Inferior parietal cortex (tissue), 1 donor: ENCODE results near the gene ETHE1.
"Not testable (repeated sequence)": the region's sequence is repeated elsewhere in the genome, so short reads cannot be mapped to it uniquely, and the experiment has no call there.

Experiments
- DNase-seq: peaks from one replicate; pipeline ENCODE4 v3.0.0-alpha.2; 2016; ENCODE audit errors: extremely low spot score

The ETHE1 gene

DNA sequence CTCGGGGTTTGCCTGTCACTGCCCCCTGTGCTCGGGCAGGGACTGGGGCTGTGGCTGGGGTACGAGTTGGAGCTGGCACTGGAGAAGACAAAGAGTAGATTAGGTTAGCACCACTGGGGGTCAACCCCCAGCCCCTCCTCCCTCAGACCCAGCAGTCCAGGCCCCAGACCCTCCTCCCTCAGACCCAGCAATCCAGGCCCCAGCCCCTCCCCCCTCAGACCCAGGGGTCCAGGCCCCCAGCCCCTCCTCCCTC, 25.1 kb upstream of the ETHE1 start:
- no peak for DNase-seq

DNA sequence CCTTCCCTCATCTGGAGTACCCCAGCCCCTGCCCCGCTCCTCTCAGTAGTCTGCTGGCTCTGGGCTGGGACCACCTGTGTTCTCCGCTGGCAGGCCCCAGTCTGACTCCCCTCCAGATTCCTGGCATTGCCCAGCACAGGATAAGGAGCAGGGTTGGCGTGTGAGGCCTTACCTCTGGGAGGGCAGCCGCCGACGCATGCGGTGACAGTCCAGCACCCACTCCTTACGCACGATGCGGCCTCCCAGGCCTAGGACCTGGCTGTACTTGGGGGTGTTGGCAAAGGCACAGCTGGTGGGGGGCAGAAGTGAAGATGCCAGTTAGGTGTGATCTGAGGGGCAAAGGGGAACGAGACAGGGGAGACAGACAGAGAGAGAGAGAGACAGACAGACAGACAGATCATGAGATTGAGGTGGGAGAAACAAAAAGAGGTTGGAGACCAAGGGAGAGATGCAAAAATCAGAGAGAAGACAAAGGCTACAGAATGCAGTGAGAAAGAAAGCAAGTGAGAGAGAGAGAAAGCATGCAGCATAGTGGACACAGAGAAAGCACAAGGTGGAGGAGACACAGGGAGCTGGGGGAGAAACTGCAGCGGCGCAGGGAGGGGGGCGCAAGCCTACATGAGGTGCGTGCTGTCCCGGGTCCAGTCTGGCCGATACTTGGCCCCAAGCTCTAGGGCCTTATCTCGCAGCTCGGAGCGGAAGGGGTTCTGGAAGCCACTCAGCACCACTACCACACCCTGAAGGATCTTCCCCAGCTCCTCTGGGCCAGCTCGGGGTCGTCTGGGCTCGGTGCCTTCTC, 24.6 kb upstream of the ETHE1 start:
- DNase-seq: no peak

DNA sequence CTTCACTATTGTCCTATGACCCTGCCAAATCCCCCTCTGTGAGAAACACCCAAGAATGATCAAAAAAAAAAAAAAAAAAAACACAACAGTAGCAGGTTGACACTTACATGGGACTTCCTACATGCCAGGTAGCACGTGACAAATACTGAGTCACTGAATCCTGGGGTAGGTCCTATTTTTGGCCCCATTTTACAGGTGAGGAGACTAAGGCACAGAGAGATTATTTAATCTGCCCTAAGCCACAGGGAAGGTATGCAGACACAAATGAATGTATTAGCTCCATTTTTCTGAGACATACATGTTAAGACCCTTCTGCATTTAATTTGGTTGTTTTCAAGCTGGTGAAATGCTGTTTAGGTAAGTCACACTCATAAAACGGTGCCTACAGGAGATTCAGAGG, 21.7 kb upstream of the ETHE1 start:
- DNase-seq: no peak

DNA sequence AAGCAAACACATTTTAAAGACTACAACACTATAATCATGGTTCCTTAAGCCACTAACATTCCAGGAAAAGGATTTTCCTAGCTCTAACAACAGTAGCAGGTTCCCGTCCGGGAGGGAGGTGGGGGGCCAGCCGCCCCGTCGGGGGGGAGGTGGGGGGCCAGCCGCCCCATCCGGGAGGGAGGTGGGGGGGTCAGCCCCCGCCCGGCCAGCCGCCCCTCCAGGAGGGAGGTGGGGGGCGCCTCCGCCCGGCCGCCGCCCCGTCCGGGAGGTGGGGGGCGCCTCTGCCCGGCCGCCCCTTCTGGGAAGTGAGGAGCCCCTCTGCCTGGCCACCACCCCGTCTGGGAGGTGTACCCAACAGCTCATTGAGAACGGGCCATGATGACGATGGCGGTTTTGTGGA, 20.9 kb upstream of the ETHE1 start:
- not testable (repeated sequence) for DNase-seq

DNA sequence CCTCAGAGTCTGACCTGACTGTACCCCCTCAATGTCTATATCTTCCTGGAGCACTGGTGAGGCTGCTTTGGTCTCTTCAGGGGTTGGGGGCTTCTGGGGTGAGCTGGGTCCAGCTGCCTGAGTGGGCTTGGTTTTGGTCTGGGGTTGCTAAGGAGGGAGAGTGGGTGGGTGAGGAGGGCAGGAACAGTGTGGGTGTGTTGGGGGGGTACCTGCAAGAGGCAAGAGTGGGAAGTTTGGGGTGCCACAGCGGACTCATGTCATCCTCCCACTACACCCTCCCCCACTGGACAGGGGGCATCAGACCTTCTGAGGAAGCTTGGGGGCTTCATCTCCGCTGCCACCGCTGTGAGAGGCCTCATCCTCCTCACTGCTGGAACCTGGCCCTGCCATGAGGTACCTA, 19.6 kb upstream of the ETHE1 start:
- DNase-seq: no peak

DNA sequence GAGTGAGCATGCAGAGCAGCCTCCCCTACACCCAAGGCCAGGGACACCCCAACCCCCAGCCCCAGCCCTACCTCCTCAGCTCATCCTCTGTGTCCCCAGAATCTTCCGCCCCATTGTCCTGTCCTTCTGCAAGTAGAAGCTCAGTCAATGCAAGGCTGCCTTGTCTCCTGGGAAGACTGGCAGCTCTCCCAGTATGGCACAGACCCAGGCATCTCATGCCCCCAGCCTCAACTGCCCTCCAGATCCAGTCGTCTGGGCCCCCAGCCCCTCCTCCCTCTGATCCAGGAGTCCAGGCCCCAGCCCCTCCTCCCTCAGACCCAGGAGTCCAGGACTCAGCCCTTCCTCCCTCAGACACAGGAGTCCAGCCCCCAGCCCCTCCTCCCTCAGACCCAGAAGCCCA, 19.0 kb upstream of the ETHE1 start:
- DNase-seq: no peak

DNA sequence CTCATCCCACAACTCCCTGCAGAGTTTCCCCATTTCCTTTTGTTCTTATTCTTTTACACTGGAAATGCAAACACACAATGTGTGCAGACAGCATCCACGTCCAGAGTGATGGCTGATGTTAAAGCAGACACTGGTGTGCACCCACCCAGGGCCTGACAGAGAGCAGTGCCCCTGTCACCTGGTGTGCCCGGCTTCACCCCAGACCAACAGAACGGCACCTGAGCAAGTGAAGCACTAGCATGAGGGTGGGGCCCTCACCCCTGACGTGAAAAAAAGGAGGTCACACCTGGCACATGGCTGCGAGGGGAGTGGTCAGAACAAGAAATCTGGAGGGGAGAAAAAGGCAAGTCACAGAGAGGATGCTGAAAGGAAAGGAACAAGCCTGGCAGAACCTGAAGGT, 18.3 kb upstream of the ETHE1 start:
- no peak for DNase-seq

DNA sequence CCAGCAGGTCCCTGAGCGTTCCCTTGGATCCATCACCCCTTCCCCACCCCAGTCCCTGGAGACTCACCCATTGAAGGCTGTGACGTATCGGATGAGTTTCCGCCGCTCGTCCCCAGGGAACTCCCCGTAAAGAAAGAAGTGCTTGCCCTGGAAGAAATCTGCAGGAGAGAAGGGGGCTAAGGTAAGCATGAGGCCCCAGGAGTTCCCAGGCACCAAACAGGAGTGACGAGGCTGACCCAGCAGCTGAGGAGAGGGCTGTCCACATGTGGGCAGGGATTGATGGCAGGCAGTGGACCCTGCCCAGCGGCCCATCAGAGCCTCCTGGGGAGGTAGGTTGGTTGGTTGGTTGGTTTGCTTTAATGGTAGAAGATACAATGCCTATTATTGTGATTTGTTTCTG, 17.1 kb upstream of the ETHE1 start:
- no peak for DNase-seq

DNA sequence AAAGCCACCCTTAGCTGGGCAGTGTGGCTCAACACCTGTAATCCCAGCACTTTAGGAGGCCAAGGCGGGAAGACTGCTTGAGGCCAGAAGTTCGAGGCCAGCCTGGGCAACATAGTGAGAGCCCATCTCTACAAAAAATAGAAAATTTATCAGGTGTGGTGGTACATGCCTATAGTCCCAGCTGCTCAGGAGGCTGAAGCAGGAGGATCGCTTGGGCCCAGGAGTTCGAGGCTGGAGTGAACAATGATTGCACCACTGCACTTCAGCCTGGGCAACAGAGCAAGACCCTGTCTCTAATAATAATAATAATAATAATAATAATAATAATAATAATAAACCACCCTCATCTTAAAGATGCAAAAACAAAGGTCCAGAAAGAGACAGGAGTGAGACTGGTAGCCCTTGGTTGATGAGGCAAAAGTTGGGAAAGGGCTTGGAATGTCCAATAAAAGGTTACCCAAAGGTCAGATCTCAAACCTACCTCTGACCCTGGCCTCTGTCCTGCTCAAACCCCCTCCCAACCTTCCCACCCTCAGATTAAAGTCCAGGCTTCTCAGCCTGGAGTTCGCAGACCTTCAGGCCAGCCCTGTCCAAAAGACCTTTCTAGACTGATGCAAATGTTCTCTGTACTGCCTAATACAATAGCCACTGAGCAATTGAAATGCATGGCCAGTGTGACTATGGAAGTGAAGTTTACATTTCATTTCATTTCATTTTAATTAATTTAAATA, 15.1 kb upstream of the ETHE1 start:
- DNase-seq: no peak

DNA sequence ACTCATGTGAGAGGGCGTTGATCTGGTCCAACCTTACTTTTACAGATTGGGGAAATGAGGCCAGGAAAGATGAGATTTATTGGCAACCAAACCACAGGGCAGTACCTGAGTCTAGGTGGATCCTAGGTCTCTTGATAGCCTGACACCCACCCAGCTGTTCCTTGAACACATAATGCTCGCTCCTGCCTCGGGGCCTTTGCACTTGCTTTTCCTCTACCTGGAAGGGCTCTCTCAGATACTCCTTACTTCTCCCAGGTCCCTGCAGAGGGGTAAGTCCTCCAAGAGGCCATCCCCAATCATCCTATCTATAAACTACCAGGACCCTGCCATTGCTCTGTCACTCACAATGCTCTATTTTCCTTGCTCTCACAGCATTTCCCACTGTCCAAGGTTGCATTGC, 13.4 kb upstream of the ETHE1 start:
- no peak for DNase-seq

DNA sequence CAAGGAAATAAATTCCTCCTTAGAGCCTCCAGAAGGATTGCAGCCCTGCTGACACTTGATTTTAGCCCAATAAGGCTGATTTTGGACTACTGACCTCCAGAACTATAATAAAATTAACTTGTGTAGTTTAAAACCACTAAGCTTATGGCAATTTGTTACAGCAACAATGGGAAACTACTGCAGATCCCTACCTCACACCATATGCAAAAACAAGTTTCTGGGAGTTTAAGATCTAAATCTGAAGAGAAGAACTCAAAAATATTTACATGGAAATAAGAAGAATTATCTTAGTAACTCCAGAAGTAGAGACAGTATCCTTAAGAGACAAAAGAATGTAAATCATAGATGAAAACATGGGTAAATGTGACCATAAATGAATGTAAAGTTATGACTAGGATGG, 11.9 kb upstream of the ETHE1 start:
- no peak for DNase-seq

DNA sequence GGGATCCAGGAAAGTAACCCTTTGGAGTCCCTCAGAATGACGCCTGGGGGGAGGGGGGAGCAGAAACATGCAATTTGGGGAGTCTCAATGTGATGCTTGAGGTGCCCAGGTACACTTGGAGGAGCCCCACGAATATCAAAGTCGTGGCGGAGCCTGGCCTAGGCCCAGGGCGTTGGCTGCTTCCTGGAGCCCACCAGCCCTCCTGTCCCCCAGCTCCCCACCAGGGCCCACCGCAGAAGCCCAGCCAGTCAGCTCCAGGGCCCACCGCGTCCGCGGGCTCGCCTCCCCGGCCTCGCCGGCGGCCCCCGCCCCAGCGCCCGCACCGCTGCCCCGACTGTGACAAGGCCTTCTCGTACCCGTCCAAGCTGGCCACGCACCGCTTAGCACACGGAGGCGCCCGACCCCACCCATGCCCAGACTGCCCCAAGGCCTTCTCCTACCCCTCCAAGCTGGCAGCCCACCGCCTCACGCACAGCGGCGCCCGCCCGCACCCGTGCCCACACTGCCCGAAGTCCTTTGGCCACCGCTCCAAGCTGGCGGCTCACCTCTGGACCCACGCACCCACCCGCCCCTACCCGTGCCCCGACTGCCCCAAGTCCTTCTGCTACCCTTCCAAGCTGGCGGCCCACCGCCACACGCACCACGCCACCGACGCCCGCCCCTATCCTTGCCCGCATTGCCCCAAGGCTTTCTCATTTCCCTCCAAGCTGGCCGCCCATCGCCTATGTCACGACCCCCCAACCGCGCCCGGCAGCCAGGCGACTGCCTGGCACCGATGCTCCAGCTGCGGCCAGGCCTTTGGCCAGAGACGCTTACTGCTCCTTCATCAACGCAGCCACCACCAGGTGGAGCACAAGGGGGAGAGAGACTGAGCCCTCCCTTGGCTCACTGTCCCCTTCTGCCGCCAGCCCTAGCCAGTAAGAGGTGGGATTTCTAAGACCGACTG, 8.1 kb upstream of the ETHE1 start:
- DNase-seq: no peak

DNA sequence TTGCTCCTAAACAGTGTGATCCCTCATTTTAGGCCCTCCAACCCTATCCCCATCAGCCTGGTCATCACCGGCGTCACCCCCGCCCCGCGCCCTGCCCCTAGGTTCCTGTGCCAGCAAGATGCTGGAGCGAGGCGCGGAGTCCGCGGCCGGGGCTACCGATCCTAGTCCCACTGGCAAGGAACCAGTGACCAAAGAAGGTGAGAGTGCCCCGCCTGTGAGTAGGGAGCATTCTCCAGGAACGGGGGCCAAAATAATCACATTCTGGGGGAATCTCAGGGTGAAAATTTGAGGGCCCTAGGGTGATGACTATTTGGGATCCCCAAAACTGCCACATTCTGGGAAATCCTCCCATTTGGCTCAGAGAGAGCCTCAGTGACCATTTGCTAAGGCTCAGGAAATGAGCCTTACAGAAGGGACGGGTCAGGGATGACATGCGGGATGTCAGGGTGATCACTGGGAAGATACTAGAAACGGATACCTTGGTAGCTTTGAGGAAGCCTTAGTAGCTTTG, 7.4 kb upstream of the ETHE1 start:
- DNase-seq: no peak

DNA sequence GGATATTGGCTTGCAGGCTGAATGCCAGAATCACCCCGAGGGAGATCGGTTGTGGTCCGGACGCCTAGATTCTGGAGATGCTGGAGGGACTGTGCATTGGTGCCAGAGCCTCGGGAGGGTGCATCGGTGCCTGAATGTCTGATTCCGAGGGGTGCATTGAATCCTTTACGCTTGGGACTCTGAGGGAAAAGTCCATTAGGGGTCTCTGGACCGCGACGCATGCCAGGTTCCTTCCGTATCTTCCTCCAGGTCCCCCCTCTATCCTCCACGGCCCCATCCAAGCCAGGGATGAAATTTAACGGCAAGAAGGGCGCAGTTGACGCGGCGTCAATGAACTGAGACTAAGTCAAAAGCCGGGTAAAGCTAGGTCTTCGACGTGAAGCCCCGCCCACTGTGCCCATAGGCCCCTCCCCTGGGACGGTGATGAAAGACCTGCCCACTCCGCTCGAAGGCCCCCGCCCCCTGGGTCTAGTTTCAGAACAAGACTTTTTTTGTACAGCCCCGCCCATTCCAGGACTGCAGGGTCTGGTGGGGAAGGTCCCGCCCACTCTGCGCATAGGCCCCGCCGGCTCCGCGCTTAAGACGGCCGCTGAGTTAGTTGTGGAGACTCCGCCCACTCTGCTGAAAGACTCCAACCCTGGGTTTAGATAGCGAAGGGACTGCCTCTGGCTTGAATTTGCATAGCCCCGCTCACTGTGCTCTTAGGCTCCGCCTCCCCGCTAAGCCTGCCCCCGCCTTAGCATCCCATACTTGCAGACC, 6.7 kb upstream of the ETHE1 start:
- peak; percentile 90 for DNase-seq

DNA sequence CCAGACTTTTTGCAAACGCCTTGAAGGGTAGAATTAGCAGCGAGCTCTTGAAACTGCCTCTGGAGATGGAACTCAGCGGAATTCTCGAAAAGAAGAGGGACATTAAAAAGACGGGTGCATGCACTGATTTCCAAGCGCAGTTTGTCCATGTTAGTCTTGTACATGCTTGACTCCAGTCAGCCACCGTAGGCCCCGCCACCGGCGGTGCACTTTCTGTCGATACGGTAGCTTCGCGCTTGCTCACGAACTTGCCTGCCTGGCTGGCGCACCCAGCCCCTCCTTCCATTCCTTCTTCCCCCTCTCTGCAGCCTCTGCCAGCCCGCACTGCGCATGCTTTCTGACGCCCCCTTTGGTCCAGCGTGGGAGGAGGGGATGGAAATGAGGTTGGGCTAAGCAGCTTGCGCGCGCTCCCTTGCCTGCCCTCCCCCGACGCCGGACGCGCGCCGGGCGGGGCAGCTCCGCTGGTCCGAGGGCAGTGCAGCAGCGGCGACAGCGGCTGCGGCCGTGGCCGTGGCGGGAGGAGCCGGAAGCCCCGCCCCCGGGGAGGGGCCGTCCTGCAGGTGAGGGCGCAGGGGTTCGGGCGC, 6.1 kb upstream of the ETHE1 start, which contains the start of gene ZNF575:
ZNF575 (plus strand) TSS at position 227 of the 584 bp plus-strand sequence. CDS start 1,235 bp downstream, outside the sequence.
- DNase-seq: peak; percentile 92

DNA sequence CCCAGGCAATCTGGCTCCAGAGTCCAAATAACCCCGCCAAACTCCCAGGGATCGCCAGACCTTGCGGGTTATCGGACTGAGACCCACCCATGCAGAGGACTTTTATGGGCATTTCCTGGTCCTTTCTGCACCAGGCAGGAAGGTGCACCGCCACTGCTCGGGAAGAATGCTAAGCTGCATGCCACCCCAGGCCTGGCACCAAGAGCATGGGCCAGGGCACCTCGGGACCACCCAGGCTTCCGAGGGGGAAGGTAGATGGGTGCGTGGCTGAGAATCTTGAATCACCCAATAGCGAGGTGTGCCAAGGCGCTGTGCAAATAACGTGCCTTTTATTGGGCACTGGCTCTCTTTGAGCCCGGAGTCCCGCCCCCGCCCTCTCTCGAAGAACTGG, 5.6 kb upstream of the ETHE1 start:
- no peak for DNase-seq

DNA sequence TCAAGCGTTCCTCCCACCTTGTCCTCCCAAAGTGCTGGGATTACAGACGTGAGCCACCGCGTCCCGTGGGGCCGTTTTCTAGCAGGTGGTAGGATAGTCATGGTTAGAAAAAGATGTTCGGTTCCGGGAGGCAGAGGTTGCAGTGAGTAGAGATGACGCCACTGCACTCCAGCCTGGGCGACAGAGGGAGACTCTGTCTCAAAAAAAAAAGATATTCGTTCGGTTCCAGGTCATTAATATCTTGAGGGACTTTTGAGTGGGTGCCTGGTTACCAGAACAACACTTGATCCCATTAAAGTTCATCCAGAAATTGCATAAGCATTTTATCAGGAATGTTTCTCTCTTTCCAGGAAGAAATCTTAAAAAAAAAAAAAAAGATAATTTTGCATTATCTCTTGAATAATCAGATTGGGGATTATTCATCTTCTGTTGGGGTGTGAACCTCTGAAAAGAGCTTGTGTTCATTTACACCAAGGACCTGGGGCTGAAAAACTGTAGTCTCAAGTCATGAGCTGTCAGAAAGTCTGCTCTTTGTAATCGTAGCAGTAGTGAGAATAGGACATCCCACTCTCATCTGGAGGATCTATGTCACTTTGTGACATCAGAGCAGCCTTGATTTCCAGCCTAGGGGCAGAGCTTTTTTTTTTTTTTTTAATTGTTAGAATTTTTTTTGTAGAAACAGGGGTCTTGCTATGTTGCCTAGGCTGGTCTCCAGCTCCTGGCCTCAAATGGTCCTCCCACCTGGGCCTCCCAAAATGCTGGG, 1.0 kb upstream of the ETHE1 start:
- no peak for DNase-seq

DNA sequence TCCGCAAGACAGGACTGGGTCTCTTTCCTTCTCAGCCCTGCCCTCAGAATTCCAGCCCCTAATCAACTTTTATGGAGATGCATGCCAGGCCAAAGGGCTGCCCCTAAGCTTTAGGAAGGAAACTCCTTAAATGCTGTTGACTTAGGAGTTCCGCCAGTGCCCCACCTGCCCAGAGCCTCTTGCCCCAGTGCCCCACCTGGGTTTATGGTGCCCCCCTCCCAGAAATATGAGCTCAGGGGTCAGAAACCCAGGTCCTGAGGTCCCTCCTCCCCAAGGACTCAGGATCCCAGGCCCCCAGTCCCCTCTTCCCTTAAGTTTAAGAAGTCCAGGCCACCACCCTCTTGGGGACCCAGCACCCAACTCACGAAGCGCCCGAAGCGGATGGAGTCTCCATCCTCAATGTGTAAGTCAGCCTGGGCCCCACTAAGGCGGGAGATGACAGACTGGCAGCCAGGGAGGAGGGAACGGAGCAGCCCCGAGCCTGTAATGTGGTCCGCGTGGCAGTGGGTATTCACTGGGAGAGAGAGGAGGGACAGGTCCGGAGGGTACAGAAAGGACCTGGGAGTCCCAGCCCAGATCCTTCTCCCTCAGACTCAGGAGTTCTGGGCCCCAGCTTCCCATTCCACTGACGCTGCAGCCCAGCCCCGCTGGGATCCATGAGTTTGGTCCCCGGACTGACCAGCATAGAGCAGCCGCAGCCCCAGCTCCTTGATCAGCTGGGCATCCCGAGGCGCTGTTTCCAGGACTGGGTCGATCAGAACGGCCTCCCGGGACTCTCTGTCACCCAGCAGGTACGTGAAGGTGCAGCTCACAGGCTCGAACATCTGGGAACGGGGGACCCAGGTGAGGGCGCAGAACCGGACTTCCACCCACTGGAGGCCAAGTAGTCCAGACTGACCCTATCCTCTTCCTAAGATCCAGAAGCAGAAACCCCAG, 897 bp downstream of the ETHE1 start:
- no peak for DNase-seq
